GM19099 (cell line): ENCODE data around the gene GRIK4.

Experiments used
- POLR2A ChIP-seq: IDR thresholded peaks from 3 replicates; pipeline ENCODE4 v1.6.1; 2011; ENCODE audit warnings: low read depth; ENCODE audit not compliant: insufficient read length; ENCODE audit errors: extremely low read depth

The GRIK4 gene

GRCh38 chr11:120657306-120658070, 145.9 kb downstream of the GRIK4 start:
- no peak for TF ChIP-seq POLR2A

DNA sequence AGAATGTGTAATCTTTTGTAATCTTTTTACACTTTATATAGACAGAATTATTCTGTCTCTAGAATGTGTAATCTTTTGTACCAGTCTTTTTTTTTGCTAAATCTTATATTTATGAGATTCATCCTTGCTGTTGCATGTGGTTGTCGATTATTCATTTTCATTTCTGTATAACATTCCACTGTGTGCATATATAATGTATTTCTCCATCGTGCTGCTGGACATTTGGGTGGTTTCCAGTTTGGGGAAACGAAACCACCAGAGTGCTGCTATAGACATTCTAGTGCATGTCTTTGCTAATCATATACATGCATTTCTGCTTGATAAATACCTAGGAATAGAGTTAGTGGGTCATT, 146.5 kb downstream of the GRIK4 start:
- TF ChIP-seq POLR2A, result no peak

- no peak for TF ChIP-seq POLR2A
Observed at GRCh38 chr11:120659076-120659475, 147.5 kb downstream of the GRIK4 start.

DNA sequence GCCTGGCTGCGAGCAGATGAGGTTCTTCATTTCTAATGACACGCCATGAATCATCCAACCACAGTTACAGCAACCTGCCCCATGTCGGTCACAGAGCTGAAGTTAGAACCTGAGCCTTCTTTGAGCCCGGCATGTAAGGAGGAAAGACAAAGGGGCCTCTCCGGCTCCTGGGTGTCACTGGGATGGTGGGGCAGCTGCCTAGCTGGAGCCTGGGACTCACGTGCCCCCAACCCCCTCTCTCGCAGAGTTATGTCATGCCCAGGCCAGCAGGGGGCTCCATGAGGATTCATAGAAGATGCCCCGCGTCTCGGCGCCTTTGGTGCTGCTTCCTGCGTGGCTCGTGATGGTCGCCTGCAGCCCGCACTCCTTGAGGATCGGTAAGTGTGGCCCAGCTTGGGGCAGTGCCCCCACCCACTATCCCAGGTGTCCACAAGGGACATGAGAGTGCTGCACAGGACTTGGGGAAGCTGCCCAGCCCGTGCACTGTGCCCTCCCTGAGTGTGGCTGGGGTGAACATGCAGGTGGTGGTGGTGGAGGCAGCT, 148.5 kb downstream of the GRIK4 start:
- no peak for TF ChIP-seq POLR2A

DNA sequence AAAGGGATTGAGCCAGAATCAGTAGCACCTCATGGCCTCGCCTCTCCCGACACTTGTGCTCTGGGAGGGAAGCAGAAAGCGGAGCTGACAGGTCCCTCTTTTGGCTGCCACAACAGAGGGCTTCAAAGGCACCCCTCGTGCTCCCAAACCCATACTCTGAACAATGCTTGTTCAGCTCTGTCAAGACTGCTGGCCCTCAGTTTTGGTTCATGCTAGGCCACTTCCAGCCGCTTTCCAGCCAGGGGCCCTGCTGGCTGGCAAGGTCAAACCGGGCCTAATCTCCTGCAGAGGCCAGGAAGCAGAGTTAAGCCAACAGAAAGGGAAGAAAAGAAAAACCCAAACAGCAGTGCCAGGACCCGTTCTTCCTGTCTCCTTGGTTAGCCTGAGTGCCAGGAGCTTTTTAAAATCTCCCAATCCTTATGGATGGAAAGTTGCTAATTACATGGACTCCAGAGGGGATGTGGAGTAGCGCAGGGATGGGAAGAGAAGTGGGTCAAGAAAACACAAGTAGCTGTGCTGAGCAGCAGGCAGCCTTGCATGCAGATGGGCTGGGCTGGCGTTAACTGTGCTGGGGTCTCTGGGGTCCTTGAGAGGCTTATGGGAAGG, 150.6 kb downstream of the GRIK4 start:
- no peak for TF ChIP-seq POLR2A

DNA sequence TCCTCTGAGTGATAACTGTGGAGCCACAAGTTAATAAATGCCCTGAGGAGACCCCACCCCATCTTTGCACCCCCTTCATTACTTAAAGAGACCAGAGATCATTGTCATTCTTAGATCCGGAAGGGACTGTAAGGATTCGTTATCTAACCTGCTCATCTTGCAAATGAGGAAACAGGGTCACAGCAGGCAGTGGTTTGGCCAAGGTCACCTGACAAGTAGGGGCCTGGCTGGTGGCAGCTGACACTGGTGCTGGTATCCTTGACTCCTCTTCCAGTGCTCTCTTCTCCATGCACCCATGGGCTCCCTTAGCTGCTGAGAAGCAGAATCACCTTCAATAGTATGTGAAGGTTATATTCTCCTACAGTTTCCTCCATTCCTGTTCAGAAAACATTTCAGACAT, 151.6 kb downstream of the GRIK4 start:
- TF ChIP-seq POLR2A, result no peak

DNA sequence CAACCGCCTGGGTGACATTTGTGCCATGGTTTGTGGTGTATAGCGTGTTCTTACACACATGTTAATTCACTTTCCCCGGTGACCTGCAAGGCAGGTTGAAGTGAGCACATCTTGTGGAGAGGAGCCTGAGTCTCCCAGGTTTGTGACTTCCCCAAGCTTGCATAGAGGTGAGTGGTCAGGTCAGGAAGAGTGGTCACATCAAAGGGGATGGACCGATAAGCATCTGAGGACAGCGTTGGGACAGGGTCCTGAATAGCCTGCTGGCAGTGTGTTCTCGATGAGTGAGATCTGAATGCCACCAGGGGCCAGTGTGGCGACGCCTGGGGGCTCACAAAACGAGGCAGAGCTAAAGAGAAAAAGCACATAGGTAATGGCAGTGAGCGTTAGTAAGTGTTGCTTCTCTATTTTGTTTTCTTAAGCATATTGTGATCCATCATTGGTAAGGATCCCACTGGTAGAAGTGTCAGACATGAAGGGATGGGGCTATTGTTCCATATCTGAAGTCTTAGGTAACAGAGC, 154.6 kb downstream of the GRIK4 start:
- no peak for TF ChIP-seq POLR2A

GRCh38 chr11:120667281-120667680, 155.7 kb downstream of the GRIK4 start:
- TF ChIP-seq POLR2A, result no peak

- TF ChIP-seq POLR2A, result no peak
Observed at GRCh38 chr11:120667934-120668333, 156.4 kb downstream of the GRIK4 start.

GRCh38 chr11:120668537-120668936, 157.0 kb downstream of the GRIK4 start:
- no peak for TF ChIP-seq POLR2A

DNA sequence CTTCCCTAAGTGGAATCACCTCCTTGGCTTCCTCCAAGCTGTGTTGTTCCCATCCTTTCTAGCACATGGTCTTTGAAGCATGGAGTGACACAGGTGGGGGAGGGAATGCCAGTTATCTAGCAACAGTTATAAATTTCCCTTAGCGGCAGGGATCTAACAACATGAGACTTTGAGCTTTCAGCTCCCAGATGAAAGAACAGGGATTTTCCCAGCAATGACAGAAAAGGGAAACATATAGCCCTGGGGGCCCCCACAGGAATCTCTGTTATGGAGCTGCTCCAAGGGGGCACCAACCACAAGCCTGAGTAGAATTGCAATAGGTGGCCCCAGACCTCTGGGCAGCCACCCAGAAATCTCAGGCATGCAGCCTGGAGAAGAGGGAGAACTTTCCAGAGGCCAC, 163.0 kb downstream of the GRIK4 start:
- TF ChIP-seq POLR2A, result no peak

GRCh38 chr11:120675171-120675570, 163.6 kb downstream of the GRIK4 start:
- TF ChIP-seq POLR2A, result no peak

DNA sequence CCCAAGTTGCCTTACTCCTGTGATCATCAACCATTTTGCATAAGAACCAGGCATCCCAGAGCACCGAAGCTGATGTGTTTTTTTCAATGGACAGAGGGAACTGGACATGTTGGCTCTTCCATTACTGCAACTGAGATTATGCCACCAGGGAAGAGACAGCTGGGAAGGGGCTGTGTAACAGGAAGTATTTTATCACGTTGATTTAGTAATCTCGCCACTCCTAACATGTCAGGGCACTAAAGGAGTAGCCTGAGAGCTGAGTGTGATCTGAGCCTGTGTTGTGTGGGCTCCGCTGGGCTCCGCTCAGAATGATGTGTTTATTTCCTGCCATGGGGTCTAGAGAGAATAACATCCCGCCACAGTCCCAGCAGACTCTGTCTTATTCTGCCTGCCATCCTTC, 165.4 kb downstream of the GRIK4 start:
- no peak for TF ChIP-seq POLR2A

GRCh38 chr11:120680322-120680721, 168.8 kb downstream of the GRIK4 start:
- TF ChIP-seq POLR2A, result no peak

DNA sequence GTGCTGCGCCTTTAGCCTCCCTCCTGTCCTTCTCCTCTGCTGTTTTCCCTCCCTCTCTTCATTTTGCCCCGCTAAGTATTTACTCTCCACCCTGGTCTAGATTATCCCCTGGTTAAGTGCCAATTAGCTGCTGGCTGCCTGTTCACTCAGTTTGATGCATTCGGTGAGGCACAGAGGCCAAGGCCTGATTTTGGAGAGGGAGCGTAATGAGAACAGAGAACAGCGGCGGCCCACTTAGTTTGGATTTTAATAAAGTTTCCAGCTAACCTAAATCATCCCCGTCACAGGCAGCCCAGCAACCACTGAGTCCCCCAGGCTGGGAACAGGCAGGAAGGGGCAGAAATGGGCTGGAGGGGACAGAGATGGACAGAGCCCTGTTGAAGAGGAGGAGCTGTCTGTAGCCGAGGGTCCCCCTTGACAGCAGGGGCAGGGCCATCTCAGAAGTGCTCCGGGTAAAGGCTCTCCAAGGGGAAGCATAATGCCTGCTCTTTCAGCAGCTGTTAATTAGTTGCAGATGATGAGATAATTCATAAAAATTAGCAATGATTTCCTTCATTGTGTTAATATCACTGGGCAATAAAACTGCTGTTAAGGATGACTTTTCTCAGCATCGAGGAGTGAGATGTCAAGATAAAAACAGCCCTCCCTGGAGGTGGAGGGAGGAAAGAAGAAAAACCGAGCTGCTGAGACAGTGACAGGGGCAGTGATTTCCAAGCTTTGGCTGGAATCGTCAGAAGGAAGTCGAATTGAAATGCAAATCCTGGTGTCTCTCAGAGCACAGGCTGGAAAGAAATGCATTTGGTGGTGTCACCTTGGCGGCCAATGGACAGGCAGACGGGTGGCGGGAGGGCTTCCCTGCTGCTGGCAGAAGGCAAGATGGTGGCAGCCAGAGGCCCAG, 170.1 kb downstream of the GRIK4 start:
- TF ChIP-seq POLR2A, result no peak
